Caco-2 (cell line): ENCODE data around the gene FAM120B. TPM values are rescaled to one million over a fixed set of nuclear protein-coding genes. Genes with fewer than 3 reads are reported as not detected.

ENCODE experiments used
- BruUV-seq: library from RNA; stranded (reverse); fragments of 400-500 nt; replicated peaks from 2 replicates; lab custom pipeline; 2021; lab: Mats Ljungman, UMichigan
- CTCF ChIA-PET: fragments of 300-600 bp; sonication (Branson Sonifier 250); formaldehyde crosslinking; loops from one replicate; lab custom pipeline; 2022; ENCODE audit warnings: antibody characterized with exemption; lab: Charles Lee
- POLR2A ChIA-PET: fragments of 300-600 bp; sonication (Branson Sonifier 250); formaldehyde crosslinking; loops from one replicate; lab custom pipeline; 2022; ENCODE audit warnings: antibody characterized with exemption; lab: Charles Lee
- DNase-seq, 2 experiments: peaks; one replicate each; pipeline versions ENCODE4 v3.0.0 to v3.0.0-alpha.2; 2020 to 2022
- H3K27me3 ChIP-seq: replicated peaks from 2 replicates; pipeline ENCODE4 v1.6.0; 2011; ENCODE audit warnings: low read length; ENCODE audit not compliant: control insufficient read depth, insufficient read depth
- H3K36me3 ChIP-seq: 2 replicates; pipeline ENCODE4 v1.5.1; 2011; ENCODE audit warnings: low read length; ENCODE audit not compliant: control insufficient read depth, insufficient read depth
- H3K4me1 ChIP-seq: fragments of 250-450 bp; sonication (Bioruptor Pico); 2 replicates; pipeline ENCODE4 v1.5.1; 2020; ENCODE audit warnings: mild to moderate bottlenecking
- H3K4me3 ChIP-seq: 2 replicates; pipeline ENCODE4 v1.5.1; 2011; ENCODE audit warnings: low read depth, mild to moderate bottlenecking, control low read depth, low read length
- H3K9me3 ChIP-seq: fragments of 250-450 bp; sonication (Bioruptor Pico); 2 replicates; pipeline ENCODE4 v1.5.1; 2020; ENCODE audit warnings: mild to moderate bottlenecking, moderate library complexity
- H3K27ac Mint-ChIP-seq: one replicate; pipeline ENCODE4 v1.8.0; 2022; ENCODE audit warnings: mixed read lengths; ENCODE audit not compliant: unreplicated experiment
- H3K27me3 Mint-ChIP-seq: one replicate; pipeline ENCODE4 v1.8.0; 2022; ENCODE audit warnings: mixed read lengths; ENCODE audit not compliant: insufficient read depth, unreplicated experiment
- H3K36me3 Mint-ChIP-seq: one replicate; pipeline ENCODE4 v1.8.0; 2022; ENCODE audit warnings: mild to moderate bottlenecking, mixed read lengths; ENCODE audit not compliant: insufficient read depth, unreplicated experiment
- H3K4me1 Mint-ChIP-seq: one replicate; pipeline ENCODE4 v1.8.0; 2022; ENCODE audit warnings: low read depth, mixed read lengths; ENCODE audit not compliant: unreplicated experiment
- H3K4me3 Mint-ChIP-seq: one replicate; pipeline ENCODE4 v1.8.0; 2022; ENCODE audit warnings: mild to moderate bottlenecking, moderate library complexity, mixed read lengths; ENCODE audit not compliant: unreplicated experiment
- H3K9me3 Mint-ChIP-seq: one replicate; pipeline ENCODE4 v1.8.0; 2022; ENCODE audit warnings: mixed read lengths; ENCODE audit not compliant: unreplicated experiment
- intact Hi-C: fragments of 100-400 bp; cut with micrococcal nuclease; formaldehyde crosslinking; loops from one replicate; pipeline ENCODE4 v1.10.0; 2022; ENCODE audit not compliant: unreplicated experiment
- total RNA-seq: library from RNA; stranded (reverse); gene quantifications from 2 replicates; pipeline ENCODE4 v1.2.3, GENCODE V29; 2022
- TF ChIP-seq, protein P1 (sequence below), 2 experiments: fragments of 200-600 bp in 1 of 2; IDR thresholded peaks; 1 replicate in 1 of 2; 2 replicates in 1 of 2; pipeline versions ENCODE4 v1.5.1 to v1.8.0; 2011 to 2022; ENCODE audit warnings: antibody characterized with exemption in 1 of 2, control low read depth in 1 of 2, inconsistent platforms in 1 of 2, low read depth in 1 of 2, low read length in 1 of 2, mild to moderate bottlenecking in 1 of 2, moderate library complexity in 1 of 2; ENCODE audit not compliant: insufficient read depth in 1 of 2, severe bottlenecking in 1 of 2, unreplicated experiment in 1 of 2

Gene FAM120B
- total RNA-seq, 1 experiment from 2014 or later: 21.0 TPM

DNA sequence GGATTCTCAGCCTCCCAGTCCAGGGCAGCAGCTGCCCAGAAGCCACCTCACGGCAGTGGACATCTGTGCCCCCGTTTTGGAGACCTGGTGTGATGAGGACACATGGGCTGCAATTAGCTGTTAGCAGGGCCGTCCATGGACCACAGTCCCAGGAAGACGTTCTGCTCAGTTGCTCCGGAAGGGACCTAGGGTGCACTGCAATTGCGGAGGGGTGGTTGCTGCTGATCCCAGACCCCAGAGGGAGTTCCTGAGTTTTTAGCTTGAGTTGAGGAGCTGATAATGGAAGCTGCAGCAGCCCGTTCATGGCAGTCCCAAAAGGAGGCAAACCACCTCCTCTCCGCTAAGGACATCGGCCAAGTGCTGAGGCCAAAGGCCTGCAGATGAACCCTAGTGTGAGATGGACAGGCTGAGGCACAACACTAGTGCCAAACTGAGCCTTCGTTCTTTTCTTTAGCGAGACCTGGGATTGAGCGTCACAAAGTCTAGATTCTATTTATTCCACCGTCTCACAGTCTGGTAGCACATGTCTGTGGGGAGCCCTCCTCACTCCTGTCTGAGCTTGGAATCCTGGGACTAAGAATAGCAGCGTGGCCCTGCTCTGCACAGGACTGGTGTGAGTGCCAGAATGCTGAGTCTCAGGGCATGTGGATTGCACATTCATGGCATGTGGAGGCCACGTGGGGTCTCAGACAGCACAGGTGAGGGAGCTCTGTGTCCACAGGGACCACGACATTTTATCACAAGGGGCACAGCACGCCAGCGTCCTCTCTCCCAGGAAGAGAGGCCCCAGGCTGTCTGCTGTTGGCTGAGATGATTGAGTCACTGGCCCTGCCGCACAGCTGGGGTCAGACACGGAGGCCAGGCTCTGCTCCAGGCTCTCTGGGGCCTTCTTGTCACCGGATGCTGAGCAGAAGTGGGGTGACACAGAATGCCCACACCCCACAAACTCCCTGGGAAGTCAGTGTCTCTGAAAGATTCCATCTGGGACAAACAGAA lies 133.1 kb downstream of the FAM120B start:
- POLR2A ChIA-PET: no interaction called here
- H3K27me3 Mint-ChIP-seq: no peaks in the 10 kb centered on the region
- TF ChIP-seq, protein P1, sequence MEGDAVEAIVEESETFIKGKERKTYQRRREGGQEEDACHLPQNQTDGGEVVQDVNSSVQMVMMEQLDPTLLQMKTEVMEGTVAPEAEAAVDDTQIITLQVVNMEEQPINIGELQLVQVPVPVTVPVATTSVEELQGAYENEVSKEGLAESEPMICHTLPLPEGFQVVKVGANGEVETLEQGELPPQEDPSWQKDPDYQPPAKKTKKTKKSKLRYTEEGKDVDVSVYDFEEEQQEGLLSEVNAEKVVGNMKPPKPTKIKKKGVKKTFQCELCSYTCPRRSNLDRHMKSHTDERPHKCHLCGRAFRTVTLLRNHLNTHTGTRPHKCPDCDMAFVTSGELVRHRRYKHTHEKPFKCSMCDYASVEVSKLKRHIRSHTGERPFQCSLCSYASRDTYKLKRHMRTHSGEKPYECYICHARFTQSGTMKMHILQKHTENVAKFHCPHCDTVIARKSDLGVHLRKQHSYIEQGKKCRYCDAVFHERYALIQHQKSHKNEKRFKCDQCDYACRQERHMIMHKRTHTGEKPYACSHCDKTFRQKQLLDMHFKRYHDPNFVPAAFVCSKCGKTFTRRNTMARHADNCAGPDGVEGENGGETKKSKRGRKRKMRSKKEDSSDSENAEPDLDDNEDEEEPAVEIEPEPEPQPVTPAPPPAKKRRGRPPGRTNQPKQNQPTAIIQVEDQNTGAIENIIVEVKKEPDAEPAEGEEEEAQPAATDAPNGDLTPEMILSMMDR (IDR thresholded peaks at IDR 0.05; ENCODE audit: insufficient read depth in 1 of 2, low read depth in 1 of 2, low read length in 1 of 2, severe bottlenecking in 1 of 2, unreplicated experiment in 1 of 2): no peak
- Histone ChIP-seq H3K4me3 (no peak overlapping the region), H3K27me3 (no peaks in the 10 kb centered on the region), H3K4me1 (peaks cover 11% of the 10 kb centered on the region), H3K36me3 (no peaks in the 10 kb centered on the region), H3K9me3 (no peaks in the 10 kb centered on the region)
- H3K27ac Mint-ChIP-seq: peak overlapping the region; percentile 61
- CTCF ChIA-PET: no interaction called here
- intact Hi-C loops: no loop called here
- DNase-seq: no peak
- H3K4me1 Mint-ChIP-seq: no peaks in the 10 kb centered on the region
- H3K9me3 Mint-ChIP-seq: no peaks in the 10 kb centered on the region
- no TSS peak for BruUV-seq
- no peak overlapping the region for H3K4me3 Mint-ChIP-seq
- peaks cover under 1% of the 10 kb centered on the region for H3K36me3 Mint-ChIP-seq

DNA sequence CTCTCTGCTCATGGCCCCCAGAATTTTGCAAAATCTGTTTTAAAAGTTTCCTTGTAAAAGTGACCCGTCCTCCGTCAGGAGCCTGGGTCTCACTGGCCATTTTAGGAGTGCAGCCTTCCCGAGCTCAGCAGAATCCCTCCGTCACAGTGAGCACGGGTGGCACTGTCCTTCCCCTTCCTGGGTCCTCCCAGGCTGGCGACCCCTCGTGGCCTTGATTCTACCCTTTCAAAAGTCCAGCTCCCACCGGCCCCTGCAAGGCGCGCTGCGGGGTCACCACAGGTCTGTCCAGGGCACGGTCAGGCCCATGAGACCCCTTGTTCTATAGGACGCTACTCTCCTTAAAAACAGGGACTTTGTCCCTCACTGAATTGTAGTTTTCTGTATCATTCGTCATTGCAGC lies 133.9 kb downstream of the FAM120B start:
- Histone ChIP-seq H3K36me3 (no peaks in the 10 kb centered on the region), H3K9me3 (no peaks in the 10 kb centered on the region), H3K4me3 (no peak overlapping the region), H3K27me3 (no peaks in the 10 kb centered on the region), H3K4me1 (peaks cover 11% of the 10 kb centered on the region)
- intact Hi-C loops: no loop called here
- Mint-ChIP-seq H3K27me3 (no peaks in the 10 kb centered on the region), H3K4me1 (no peaks in the 10 kb centered on the region), H3K36me3 (peaks cover 5% of the 10 kb centered on the region), H3K9me3 (no peaks in the 10 kb centered on the region), H3K4me3 (no peak overlapping the region), H3K27ac (peak overlapping the region; percentile 50)
- ChIA-PET CTCF (no interaction called here), POLR2A (no interaction called here)
- no peak for DNase-seq
- no TSS peak for BruUV-seq
- TF ChIP-seq, protein P1 (IDR thresholded peaks at IDR 0.05; ENCODE audit: insufficient read depth in 1 of 2, low read depth in 1 of 2, low read length in 1 of 2, severe bottlenecking in 1 of 2, unreplicated experiment in 1 of 2): no peak

DNA sequence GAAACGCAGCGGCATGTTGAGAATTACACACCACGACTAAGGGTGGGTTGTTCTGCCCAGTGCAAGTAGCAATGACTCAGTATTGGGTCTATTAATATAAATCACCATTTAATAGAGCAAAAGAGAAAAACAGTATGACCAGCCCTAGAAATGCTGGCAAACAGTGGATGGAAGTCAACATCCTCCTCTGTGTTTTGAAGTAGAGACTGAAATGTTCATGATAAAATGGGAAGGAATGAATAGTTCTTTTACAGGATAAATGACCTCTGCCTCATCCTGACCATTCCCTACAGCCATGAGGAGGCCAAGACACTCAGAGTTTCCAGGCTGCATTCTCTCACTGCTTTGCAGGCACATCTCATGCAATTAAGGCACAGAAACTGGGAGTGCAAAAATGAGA lies 134.8 kb downstream of the FAM120B start:
- intact Hi-C loops: no loop called here
- Mint-ChIP-seq H3K27me3 (no peaks in the 10 kb centered on the region), H3K36me3 (peaks cover 5% of the 10 kb centered on the region), H3K27ac (no peak overlapping the region), H3K4me3 (no peak overlapping the region), H3K9me3 (no peaks in the 10 kb centered on the region), H3K4me1 (no peaks in the 10 kb centered on the region)
- H3K36me3 ChIP-seq: no peaks in the 10 kb centered on the region
- no peaks in the 10 kb centered on the region for H3K27me3 ChIP-seq
- TF ChIP-seq, protein P1 (IDR thresholded peaks at IDR 0.05; ENCODE audit: insufficient read depth in 1 of 2, low read depth in 1 of 2, low read length in 1 of 2, severe bottlenecking in 1 of 2, unreplicated experiment in 1 of 2): no peak
- no peaks in the 10 kb centered on the region for H3K9me3 ChIP-seq
- BruUV-seq: no TSS peak
- peaks cover 11% of the 10 kb centered on the region for H3K4me1 ChIP-seq
- ChIA-PET CTCF (no interaction called here), POLR2A (no interaction called here)
- no peak for DNase-seq
- no peak overlapping the region for H3K4me3 ChIP-seq
